Skin of body (tissue), 2 donors: Measurements from ENCODE around the gene DNAJC2. TPM values are rescaled to one million over a fixed set of nuclear protein-coding genes. Genes with fewer than 3 reads are reported as not detected.
"Not testable (repeated sequence)": the region's sequence is repeated elsewhere in the genome, so short reads cannot be mapped to it uniquely, and the experiment has no call there.

ENCODE experiments used
- DNase-seq: peaks from one replicate; lab custom pipeline; 2025; lab: John Stamatoyannopoulos, UW
- total RNA-seq: library from RNA; depleted of rRNA; stranded (reverse); fragments of >200 nt; gene quantifications from one replicate; pipeline ENCODE4 v1.2.3, GENCODE V29; 2014

DNAJC2 gene
- total RNA-seq, 1 donor from 2014 or later: 18.5 TPM

DNA sequence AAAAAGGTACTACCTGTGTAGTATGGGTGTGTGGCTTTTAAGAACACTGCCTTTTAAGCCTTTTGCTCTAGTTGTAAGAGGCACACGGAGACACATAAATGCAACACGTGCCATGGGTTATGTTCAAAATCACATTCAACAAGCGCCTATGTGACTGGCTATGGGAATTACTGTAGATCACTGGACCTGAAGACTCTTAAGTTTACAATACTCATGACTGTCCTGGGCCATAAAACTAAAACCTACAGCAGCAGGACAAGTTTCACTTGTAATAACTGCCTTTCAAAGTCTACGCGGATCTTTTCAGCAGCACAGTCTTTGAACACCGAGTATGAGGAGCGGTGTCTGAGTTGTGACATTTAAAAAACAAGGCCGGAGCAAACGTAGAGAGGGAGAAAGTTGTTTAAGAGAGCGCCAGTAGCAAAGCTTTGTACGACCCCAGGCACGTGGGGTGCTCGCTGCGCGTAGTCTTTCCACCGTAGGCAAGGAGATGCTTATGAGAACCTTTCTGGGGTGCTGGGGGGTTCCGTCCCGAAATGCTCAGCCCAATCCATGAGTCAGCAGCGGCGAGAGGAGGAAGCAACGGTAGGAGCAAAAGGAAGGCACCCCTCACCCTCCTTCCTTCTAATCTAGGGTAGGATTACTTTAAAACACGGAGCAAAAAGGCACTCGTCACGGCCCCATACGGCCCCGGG lies 662 bp downstream of the DNAJC2 start:
- peak; percentile 21 for DNase-seq

DNA sequence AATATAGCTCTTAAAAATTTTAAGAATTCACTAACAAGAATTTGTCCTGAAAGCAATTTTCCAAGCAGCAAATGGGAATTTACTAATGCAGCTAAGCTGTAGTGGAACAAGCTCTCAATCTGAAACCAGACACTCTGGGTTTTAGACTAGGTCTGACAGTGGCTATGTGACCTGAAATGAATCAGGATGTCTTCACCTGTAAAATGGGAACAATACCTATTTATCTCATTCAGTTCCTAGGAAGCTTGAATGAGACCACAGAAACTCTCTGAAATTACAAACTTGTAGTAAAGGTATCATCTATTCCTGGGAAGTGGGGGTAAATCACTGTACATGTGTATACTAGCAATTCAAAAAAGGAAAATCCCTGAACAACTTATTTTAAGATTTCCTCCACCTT lies 1.2 kb downstream of the DNAJC2 start:
- no peak for DNase-seq

DNA sequence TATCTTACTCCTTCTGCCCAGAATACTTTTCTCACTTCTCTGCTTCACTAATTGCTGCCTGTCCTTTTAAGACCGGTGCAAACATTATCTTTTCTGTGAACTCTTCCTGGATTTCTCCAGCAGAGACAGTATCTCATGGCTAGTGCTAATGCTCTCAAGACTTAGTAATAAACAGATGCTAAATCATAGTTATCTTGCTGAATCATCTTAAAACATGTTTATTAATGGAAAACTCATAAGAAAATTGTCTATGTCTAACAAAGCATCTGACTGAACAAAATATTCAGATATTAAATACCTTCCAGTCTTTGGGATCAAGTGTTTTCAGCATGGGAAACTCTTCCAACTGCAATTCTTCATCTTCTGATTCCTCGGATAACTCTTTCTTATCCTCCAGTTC lies 3.1 kb downstream of the DNAJC2 start:
- no peak for DNase-seq

DNA sequence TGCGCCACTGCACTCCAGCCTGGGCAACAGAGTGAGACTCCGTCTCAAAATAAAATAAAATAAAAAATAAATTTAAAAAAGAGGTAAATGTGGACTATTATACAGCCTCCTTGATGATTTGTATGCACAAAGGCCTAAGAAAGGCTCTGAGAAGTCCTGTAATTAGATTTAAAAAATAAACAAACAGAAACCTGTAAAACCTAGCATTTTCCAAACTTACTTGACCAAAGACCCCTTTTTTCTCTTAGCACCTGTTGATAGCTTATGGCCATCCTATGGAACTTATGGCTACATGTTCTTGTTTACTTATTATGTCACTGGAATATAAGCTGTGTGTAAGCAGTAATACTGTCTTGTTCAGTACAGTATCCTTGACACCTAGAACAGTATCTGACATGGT lies 5.7 kb downstream of the DNAJC2 start:
- DNase-seq: no peak

DNA sequence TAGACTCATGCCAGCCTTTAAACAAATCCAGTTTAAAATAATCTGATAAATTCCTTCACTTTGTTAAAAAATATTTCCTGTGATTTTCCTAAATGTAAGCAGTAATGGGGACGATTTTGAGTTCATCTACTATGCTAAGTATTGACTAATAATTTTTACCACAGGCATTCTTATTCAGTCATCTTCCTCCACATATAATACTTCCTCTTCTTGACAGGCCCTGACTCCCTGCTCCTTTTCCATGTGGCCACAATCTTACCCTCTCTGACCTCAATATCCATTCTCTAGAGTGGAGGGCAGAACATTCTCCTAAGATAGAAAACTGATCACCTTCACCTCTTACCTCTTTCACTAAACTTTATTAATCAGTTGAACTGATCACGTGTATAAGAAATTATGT lies 7.8 kb downstream of the DNAJC2 start:
- DNase-seq: no peak

DNA sequence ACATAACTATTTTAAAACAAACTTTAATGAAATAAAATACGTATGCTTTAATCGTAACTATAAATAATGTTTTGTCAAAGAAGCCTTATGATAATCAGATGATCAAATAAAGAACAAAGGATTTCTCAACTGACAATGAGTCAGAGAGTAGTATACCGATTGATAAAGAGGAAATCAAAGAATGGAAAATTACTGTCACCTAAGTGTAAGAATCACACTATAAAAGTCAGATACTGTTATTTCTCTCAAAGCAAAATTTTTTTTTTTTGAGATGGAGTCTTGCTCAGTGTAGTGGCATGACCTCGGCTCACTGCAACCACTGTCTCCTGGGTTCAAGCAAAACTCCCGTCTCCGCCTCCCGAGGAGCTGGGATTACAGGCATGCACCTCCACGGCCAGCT lies 18.8 kb downstream of the DNAJC2 start:
- no peak for DNase-seq

DNA sequence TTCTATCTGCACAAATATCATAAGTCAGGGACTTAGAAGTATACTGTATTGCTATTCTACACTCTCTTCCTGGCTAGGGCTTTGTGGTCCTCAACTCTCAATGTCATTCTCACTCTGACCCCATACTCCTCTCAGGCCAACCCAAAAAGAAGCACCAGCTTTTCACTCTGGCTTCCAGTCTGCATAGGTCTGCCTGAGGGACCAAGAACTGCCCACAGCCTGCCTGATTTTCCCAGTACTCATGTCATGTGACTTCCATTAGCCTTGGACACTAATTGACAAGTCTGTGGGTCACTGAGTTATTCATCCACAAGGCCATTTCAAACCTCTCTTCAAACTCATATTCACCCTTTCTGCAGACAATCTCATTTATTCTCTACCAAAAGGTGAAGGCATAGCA lies 27.6 kb downstream of the DNAJC2 start:
- DNase-seq: no peak

DNA sequence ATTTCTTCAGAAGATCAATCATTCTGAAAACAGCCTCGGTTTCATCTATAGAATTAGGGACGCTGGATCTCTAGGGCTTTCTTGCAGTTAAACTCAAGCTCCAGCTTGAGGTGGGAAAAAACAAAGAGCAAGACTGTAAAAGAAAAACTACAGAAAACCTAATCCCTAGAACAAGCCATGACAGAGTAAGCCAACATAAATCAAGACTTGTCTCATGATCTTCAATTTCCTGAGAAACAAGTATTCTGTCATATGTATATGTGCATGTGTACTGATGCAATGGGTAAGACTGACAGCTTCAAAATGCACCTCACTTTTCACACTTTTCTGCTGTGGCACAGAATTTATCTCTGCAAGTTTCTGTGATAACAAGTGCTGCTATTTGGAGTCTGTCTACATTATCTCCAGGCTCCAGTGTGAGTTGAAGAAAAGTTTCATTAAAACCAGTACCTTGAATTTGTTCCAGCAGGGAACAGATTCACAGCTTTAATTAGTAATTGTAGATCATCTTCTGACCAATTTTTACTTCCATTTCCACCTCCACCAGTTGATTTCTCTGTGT lies 28.1 kb downstream of the DNAJC2 start:
- DNase-seq: no peak

DNA sequence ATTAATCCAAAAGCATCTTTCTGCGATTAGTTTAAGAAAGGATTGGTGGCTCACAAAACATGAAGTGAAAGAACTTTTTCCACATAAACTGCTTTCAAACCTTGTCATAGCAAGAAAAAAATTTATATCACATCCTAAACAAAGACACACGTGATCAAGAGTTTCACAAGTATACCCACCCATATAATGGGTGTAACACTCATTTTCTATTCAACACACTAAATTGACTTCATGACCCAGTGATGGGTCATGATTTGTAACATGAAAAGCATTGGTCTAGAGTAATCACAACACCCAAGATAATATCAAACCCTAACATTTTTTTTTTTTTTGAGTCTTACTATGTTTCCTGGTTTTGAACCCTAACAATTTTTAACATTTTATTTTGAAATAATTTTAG lies 29.7 kb downstream of the DNAJC2 start:
- no peak for DNase-seq

DNA sequence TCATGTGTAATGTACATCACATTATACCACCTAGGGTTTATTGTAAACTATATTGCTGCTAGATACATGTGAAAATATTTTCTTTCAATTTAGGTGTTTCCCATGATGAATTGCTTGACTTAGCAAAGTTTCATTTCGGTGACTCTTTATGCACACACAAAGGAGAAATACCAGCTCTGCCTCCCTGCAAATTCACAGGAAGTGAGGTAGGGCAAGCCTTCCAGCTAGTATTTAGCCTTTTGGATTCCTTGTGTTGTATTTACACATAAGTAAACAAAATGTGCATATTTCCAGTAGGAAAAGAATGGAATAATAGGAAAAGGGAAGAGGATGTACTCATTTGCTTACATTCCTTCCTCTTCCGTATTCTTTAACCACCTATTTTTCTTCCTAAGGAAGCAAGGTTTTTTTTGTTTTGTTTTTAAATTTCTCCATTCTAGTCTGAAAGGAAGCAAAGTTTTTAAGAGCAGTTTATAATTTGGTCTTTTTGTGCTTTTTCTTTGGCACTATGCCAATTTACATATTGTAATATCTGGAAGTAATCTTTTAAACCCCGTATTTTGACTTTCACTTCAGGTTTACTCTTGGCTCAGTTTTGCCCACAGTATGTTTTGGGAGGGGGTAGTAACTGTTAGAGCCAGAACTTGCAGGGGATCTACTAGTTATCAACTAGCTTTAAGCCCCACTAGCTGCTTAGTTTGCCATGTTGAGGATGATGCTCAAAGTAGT lies 36.9 kb downstream of the DNAJC2 start:
- no peak for DNase-seq

DNA sequence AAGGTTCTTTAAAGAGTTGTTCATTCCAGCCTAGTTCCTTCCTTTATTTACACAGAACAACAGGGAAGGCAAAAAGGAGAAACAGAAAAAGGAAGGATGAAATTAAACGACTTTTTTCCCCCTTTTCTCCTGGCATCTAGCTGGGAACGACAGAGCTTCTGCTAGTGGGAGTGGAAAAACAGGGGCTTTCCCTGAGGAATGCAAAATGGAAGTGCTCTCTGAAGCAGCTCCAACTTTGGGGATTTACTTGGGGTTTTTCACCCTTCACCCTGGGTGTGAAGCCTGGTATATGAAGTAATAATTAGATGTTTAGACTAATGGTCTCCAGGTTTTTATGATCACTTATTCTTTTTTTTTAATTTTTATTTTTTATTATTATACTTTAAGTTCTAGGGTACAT lies 43.1 kb downstream of the DNAJC2 start:
- DNase-seq: no peak

DNA sequence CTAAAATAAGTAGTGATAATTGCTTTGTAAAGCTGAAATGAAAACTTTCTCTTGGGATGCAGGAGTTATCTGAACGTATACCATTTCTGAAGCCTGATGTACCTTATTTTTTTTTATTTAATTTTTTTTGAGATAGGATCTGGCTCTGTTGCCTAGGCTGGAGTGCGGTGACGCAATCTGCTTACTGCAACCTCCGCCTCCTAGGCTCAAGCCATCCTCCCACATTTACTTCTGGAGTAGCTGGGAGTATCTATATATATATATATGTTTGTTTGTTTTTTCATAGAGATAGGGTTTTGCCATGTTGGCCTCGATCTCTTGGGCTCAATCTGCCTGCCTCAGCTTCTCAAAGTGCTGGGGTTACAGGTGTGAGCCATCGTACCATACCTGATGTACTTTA lies 44.9 kb downstream of the DNAJC2 start:
- no peak for DNase-seq

DNA sequence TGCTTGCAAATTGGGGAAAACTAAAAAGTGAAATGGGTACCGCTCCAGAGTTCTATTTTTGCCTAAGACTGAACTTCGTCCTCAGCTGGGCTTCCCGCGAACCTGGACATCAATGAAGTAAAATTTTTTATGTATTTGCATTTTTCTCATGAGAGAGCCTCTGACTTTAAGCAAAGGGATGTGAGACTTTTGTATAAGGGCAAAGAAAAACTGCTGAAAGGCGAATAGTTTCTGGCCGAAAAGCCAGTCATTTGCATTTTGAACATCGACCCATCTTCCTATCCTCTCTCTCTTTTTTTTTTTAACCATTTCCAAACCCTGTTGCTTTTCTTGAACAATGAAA lies 46.8 kb downstream of the DNAJC2 start:
- no peak for DNase-seq

DNA sequence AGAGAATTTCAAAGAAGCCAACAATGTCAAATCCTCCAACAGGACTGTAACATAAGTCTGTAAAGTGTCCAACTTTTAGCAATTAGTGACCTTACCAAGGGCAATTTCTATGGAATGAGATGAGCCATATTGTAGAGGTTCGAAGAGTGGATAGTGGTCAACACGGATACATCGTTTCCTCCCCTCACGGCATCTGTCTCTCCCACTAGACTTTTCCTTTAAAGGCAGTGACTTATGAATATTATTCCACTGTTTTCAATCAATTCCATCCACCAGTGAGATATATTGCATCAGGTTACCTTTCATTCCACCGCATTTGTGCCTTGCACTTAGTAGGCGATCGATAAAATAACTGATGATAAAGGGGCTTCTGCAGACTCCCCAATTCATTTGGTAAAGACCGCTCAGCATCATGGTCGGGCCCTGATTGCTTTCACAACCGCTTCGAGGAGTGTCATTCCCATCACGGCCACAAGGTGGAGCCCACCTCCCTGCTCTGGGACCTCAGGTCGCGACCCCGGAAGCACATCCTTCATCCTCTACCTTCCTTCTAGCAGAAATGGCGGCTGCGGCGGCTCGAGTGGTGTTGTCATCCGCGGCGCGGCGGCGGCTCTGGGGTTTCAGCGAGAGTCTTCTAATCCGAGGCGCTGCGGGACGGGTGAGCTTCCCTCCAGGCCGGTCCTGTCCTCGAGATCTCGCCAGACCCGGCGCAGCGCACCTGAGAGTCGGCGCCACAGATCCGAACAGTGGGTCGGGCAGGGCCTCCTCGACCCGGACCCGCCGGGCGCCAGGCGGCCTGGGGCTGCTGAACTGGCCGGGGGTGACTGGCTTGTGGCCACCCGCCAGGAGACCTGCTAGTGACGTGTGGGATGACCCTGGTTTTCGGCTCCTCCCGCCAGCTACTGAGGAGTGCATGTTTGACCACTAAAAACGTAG lies 47.4 kb downstream of the DNAJC2 start, which contains the start of gene PMPCB:
Gene PMPCB (plus strand): TSS at position 535 of the 936 bp plus-strand sequence. CDS start 25 bp downstream, at position 560.
- DNase-seq: peak; percentile 86

DNA sequence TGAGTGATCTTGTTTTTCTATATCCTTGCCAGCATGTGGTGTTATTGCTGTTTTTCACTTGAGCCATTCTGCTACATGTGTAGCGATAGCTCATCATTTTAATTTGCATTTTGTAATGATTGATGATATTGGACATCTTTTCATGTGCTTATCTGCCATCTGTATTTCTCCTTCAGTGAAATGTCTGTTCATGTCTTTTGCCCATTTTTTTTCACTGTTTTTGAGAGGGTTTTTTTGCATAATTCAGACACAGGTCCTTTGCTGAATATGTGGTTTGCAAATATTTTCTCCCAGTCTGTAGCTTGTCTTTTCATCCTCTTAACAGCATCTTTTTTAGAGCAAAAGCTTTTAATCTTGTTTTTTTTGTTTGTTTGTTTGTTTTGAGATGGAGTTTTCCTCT lies 51.0 kb downstream of the DNAJC2 start:
- DNase-seq: no peak

DNA sequence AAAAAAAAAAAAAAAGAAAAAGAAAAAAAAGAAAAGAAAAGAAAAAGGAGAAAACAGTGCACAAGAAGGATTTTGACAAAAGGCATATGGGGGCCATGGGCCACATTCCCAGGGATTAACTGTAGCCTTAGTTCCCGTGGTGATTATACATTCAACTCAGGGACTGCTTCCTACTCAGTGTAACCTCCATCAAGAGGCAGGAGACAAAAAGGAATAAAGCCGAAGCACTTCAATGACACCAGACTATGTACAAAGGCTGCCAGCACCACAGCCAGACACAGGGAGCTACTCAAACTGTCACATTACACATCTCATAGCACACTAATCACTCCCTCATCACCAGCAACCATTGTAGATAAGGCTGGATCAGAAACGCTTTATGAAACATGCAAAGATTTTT lies 52.4 kb downstream of the DNAJC2 start:
- DNase-seq: no peak

DNA sequence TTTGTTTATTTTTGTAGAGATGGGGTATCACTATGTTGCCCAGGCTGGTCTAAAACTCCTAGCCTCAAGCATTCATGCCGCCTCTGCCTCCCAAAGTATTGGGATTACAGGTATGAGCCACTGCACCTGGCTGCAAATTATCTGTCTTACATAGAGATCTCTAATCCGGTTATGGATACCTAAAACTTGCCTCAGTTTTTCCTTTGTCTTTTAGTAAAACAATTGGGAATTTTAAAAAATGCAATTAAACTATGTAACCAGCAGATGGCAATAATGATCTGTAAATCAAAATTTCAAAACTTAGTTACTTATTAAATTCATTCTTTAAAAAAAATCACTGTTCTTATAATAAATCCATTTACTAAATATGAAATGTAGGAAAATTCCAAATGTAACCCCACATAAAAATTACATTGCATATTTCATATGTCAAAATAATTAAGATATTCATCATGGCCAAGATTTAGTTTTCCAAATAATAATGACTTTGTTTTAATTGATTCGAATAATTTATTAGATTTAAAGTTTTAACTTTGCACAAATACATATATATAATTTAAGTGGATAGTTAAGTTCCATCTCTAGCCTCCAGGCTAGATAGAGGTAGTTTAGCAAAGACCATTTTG lies 61.7 kb downstream of the DNAJC2 start:
- not testable (repeated sequence) for DNase-seq

DNA sequence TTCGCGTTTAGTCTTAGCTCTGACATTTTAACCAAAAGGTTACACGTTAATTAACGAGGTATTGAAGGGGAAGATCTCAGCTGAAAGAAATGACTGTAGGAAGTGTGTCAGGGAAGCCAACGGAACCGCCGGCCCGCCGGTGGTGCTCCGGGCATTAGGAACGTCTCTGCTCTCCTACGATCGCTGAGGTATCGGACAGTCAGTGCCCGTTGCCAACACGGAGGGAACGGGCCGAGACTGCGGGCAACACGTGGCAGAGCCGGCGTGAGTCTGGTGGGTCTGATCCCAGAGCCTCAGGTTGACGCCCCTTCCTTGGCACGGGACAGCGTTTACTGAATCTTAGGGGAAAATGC lies 63.8 kb downstream of the DNAJC2 start:
- not testable (repeated sequence) for DNase-seq

DNA sequence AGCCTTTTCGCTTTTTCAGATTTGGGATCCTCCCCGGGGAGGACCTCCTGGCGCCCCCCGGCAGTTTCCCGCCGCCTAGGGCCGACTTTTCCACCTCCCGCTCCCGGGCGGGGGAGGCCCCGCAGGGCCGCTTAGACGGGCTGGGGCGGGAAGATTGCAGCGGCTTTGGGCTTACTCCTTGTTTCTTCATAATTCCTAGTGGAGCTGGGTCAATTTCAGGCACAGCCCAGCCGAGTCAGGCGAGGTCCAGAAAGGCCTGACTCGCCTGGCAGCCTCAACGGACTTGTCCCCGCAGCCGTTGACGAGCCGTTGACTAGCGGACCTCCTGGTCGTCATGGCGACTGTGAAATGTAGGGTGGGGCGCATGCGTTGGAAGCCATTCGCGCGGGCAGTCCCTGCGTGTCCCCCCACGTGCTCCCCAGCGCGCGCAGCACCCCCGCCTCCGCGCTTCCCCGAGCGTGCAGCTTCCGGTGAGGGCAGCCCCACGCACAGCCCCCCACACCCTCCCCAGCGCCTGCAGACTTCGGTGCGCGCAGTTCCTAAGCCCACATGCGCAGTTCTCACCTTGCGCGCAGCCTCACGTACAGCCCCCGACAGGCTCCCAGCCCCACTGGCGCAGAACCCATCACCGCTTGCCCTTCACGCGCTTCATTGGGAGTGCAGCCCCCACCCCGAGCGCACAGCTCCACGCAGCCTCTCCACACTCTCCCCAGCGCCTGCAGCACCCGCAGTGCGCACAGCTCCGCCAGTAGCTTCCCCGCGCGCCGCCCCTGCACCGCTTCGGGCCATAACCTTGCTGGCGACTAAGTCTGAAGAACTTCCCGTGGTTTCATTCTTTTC lies 64.4 kb downstream of the DNAJC2 start:
- DNase-seq: peak; percentile 41

DNA sequence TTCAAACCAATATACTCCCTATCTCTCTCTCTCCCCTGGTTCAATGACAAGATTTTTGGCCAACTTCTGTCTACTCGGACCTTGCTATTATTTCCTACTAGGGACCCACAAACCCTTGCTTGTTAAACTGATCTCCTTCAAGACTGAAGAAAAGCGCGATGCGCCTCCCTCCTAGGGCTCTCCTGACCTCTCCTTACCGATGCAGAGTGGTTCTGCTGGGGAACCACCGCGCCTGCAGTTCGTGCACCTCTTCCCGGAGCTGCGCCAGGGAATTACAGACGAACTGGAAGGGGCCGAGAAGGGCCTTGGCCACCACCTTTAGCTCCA lies 65.0 kb downstream of the DNAJC2 start:
- DNase-seq: not testable (repeated sequence)

DNA sequence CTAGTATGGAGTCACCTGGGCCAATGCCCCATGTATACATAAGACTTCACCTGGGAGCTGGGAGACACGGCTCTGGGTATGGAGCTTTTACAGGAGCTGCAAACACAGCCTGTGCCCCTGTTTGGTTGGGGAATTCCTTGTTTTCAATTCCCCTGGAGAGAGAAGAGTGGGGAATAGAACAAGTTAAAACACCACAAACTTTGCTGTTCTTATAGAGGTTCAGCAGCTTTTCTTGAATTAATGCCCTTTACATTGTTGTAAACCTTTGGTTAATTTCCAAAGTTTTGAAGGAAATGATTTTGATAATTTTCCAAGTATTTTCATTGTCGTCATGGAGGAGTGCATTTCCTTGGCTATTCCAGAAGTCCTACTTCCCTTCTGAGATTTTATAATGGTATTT lies 66.4 kb downstream of the DNAJC2 start:
- DNase-seq: not testable (repeated sequence)
